ENCODE results near the gene TNC.

TNC gene

DNA sequence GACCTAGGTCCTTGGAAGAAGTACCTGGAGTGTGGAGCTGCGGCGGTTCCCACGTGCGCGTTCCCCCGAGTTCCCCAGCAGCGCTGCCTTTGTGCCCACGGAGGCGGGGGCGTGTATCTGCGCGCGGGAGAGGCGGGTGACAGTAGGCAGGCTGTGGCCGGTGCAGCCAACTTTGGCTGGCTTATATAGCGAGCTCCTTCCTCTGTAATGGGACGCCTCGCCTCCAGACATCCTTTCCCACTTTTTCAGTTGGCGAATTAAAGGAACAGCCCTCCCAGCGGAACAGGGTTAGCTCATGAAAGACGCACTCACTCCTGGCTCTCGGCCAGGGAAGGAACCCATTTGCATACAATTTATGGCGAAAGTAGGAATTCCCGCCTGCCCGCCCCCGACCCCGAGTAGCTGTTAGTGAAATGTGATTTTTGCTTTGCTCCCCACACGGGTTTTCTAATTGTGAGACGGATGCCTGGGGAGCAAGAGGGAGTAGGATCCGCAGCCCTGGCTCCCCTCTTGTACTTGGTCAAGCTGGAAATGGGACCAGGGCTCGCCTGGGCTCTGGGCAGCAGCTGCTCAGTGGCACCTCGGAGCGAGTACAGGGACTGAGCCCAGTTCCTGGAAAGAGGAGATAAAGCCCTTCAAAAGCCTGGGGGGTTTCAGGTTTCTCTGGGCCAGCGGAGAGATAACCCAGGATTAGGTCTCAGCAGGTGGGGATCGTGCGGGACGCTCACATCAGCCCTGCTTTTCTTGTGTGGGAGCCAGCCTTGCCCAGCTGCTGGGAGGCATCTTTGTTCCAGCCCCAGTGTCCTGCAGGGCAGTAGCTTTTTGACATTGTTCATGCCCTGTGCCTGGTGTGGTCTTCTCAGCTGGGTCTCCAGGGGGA, at the start of gene TNC:
Gene TNC (minus strand): TSS at position 159 of the 880 bp plus-strand sequence. CDS start 27,139 bp downstream, outside the sequence.
- DNase-seq = no peak

DNA sequence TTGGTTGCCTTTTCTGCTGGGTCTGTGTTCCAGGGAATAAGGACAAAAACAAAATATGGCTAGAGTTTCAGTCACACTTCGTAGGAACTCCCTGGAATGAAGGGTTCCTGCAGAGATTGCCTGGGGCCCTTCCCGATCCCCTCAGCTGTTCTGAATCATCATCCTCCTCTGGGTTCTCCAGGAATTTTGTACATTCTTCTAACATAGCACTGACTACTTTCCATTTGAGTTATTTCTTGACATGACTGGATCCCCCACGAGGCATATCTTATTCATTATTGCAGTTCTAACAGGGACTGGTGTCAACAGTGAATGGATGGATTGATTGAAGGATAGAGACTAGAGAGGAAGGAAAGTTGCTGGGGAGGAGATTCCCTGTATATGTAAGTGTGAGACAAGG, 49.2 kb upstream of the TNC start:
- DNase-seq = no peak

DNA sequence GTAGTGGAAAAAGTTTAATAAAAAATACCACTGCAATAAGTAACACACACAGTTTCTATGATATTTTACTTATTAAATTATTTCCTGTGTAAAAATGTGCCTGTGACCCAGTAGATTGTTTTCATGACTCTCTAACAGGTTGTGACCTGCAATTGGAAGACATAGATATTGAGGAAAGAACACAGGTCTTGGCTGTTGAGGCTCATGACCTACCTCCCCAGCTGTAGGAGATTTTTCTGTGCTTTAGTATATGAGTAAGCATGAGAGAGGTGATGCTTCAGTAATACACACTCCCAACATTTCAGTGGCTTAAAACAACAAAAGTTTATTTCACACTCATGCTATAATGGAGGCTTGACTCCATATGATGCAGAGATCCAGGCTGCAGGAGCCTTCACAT, 47.3 kb upstream of the TNC start:
- no peak for DNase-seq

DNA sequence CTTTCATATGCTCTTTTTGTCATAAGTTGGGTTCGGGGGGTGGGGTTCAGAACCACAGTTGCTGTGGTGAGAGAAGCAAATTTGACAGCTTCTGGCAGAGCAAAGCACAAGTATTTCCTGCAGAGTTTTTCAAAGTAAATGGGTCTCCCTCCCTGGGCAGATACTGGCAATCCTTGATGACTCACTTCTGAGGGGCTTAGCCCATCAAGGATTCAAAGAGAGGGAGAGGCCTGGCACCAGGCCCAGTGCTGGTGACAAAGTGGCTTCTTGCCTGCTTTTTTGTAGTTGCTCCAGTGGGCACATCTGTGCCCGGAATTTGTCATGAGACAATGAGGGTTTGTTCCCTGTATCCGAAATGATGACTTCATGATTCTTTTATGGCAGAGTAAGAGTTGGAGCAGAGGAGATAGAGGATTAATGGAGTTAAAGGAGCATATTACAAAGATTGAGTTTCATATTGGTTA, 46.6 kb upstream of the TNC start:
- no peak for DNase-seq

DNA sequence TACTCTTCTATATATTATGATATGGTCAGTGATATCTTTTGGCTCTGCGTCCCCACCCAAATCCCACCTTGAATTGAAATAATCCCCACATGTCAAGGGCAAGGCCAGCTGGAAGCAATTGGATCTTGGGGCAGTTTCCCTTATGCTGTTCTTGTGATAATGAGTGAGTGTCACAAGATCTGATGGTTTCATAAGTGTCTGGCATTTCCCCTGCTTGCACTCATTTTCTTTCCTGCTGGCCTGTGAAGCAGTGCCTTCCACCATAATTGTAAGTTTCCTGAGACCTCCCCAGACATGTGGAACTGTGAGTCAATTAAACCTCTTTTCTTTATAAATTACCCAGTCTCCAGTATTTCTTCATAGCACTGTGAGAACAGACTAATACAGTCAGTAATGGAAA, 45.0 kb upstream of the TNC start:
- no peak for DNase-seq

DNA sequence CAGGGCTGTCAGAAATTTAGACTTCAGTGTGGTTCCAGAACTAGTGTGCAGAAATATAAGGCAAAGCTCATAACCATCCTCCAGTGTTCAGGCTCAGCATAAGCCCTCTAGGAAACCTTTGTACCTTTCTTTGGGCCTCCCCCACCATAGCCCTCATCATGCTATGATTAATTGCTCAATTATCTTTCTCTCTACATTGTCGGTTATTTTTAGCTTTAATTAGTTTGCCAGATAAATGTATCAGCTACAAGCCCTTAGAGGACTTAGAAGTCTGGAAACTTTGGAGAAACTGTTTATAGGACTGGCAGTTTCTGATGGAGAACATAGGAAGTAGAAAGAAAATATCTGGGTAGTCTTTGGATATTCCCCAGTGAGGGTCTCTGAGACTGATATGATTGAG, 43.5 kb upstream of the TNC start:
- DNase-seq = no peak

DNA sequence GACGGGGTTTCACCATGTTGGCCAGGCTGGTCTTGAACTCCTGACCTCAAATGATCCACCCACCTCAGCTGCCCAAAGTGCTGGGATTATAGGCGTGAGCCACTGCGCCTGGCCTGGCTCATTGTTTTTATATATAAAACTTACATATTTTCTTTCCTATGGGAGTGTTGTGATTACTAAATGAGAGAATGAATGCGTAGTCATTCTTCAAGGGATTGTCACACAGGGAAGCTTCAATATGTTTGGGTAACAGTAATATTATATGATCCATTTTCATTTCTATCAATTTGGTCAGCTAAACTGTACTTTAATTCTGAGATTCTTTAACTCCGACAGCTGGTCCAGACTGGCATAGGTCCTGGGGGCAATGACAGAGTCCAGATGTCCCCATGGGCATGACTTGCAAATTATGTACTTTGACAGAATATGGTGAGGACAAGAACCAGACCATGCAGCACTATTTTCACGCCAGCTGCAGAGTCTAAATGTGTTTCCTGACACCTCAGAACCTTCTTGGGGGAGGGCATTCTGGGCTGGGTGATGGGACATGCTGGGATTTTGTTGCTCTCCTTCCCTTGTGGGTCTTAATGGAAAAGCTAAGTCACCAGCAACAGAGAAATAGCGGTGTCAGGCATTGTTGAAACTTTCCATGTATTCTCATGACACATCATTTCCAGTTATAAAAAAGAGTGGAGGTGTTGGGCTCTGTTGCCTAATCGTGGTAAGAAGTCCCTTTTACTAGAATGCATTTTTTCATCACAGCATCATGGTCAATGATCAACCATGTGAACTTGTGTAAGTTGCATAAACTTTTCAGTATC, 40.9 kb upstream of the TNC start:
- DNase-seq = no peak

DNA sequence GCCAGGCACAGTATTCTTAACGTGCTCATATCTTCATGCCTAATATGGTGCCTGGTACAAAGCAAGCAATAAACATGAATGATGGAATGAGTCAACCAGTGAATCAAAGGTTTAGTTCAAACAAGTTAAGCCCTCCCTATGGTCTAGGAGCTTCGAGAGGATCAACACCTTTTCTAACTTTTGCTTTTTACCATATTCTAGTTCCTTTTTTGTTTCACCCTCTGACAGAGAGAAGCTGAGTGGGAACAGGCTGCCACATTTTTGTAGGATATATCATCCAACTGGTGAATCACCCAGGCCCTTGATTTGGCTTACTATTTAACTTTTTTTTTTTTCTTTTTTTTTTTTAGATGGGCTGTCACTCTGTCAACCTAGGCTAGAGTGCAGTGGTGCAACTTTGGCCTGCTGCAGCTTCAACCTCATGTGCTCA, 39.3 kb upstream of the TNC start:
- no peak for DNase-seq

DNA sequence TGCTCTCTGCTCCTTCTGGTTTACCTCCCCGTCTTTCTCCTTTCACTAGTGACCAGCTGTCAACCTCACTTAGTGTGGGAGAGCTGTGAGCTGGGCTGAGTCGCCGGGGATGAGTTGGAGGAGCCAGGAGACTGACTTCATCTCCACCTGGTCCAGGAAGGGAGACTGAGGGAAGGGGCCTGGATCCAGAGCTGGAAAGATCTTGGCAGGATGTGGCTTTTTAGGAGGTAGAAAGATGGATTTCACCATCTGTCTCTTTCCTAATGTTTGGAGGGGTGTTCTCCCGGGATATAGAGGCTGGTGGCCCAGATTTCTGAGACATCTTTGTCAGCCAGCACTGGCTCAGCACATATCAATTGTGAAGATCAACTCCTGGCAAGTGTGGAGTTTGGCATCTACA, 37.1 kb upstream of the TNC start:
- DNase-seq = no peak

DNA sequence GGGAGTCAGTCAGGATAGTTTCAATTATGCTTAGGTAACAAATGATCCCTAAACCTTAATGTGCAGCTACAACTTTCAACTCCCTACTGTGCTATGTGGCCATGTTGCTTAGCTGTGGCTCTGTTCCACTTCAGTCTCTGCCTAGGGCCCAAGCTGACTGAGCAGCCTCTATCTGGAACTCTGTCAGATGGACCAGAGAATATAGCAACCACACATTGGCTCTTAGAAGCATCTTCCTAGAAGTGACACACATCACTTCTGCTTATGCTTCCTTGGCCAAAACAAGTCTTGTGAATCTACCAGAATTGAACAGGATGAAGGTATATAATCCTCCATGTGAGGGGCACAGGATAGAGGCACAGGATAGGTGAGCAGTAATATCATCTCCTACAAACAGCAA, 36.7 kb upstream of the TNC start:
- no peak for DNase-seq

DNA sequence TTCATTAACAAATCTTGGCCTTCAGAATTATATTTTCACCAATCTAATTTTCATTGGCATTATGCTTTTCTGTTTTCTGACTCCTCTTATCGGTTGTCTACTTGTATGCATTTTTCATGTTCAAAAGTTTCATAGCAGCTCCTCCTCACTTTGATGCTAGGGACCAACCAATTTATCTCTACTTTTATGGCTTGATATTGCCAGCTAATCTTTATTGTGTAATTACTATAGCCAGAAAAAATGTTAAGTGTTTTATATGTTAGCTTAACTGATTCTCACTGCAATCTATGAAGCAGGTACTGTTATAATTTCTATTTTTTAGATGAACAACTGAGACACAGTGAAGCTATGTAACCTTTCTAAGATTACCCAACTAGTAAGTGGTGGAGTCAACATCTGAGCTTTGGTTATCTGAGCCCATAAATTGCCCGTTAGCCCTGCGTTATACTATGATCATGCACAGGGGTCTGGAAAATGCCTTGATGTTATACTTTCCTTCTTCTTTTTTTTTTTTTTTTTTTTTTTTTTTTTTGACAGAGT, 34.4 kb upstream of the TNC start:
- DNase-seq = no peak

DNA sequence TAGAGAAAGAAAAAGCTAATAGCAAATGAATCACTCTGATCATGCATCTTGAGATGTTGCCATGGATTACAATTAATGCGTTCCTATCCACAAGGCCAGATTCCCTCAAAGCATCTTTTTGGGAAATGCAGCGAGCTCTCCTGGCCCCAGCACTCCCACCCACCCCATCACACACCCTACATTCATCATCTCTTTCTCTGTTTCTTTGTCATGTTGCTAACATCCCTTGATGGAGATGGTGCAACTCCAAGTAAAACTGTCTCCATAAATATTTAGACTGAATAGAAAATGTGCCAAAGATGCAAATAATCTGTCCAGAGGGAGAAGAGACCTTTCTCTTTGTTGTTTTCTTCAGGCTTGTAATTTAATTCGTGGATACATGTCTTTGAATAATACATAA, 30.8 kb upstream of the TNC start:
- DNase-seq = no peak

DNA sequence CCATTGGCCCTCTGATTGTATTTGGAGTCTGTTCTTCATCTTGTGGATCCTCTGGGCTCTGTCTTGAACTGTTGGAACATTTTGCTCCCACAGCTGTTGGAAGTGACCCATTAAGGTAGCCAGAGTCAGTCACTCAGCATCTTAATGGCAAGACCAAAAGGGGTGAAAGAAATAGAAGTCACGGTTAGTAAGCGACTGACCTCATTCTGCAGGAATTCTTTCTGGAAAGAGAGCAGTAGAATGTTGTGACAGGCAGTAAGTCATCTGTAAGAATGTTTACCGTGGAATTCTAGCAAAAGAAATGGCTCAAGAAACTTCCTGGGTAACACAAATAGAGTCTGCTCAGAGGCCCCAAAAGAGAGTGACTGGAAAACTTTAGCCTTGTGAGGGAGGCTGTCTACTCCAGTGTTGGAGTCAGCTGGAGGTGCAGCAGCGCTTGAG, 28.6 kb upstream of the TNC start:
- no peak for DNase-seq

DNA sequence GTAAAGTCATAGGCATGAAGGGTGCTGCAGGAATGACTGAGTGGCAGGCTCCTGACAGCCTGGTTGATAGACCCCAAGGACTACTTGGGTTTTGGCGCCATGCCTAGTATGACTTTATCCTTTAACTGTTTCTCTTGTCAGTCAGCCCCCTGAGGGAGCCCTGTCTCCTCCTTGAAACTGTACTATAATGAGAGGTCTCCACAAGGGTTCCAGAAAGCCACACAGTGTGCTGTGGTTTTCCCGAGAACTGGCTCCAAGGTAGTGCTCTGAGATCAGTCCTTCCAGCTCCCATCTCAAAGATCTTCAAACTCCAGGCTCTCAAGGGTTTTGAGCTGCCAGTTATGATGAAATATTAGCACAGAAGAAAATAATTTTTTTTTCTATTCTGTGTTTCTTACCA, 26.7 kb upstream of the TNC start:
- no peak for DNase-seq

DNA sequence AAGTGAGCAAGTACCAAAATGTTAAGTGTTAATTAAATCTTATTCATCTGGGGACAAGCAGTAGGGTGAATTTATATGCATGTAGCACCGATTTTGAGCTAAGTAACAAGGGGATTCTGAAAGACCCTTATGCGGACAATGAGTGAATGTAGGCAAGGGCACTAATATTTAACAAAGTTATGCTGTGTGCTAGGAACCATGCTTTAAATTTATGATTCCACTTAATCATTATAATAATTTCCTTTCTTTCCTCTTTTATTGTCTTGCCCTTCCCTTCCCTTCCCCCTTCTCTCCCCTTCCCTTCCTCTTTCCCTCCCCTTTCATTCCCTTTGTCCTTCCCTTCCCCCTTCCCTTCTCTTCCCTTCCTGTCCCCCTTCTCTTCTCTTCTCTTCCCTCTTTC, 25.7 kb upstream of the TNC start:
- no peak for DNase-seq

DNA sequence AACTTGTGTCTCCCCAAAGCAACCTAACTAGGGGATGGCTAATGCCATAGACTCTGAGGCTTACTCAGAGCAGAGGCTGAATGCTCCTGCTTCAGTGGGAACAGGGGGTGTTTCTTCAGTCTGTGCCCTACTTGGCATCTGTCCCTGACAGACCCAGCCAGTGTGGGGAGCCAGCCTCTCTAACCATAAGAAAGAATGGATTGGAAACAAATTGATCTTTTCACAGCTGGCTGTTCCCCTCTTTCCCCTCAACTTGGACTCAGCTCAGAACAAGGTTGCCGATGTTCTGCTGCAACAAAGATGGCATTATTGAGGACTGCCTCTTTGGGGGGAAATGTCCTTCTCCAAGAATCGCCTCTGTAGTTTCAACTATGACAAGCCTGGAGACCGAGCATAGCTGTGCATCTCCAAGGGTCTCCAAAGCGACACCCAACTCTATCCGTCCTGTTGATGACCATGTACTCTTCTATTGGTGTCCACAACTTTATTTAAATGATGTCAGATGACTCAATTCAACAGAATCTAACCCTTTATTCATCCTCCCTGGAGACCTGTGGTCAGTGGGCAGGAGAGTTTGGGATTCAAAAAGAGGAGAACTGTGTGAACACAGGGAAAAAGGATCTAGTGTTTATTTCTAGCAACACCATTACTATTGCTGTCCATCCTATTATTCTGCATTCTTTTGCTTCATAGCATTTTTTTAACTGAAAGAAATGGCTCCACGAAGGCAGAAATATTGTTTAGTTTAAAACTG, 24.7 kb upstream of the TNC start:
- DNase-seq = no peak

DNA sequence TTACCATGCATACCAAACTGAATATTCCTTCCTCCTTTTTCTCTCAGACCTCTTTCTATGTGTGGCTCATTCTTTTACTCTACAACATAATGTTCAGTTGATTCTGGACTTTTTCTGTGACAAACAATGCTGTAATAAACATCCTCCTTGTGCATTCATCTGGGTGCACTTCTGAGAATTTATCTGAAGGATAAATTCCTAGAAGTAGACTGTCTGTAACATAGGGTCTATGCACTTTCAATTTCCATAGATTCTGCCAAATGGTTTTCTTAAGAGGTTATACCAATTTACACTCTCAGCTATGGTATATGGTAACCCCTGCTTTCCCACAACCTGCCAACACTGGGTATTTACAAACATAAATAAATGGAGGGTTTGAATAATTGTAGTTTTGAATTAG, 24.1 kb upstream of the TNC start:
- DNase-seq = no peak

DNA sequence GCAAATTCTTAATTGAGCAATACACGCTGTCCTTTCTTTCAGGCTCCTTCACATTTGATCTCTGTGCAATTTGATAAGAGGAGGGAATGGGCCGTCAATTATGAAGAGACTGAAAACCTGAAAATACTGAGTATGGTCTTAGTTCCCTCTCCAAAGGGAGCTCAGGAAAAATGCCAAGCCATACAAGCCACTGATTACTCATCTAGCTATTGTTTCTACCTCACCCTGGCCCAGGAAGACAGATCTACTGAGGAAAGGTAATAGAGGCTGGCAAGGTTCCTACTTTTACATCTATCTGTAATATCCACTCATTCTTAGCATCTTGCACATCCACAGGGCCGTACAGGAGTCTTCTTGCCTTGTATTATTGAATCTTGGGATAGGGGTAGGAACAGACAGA, 23.7 kb upstream of the TNC start:
- DNase-seq = no peak

DNA sequence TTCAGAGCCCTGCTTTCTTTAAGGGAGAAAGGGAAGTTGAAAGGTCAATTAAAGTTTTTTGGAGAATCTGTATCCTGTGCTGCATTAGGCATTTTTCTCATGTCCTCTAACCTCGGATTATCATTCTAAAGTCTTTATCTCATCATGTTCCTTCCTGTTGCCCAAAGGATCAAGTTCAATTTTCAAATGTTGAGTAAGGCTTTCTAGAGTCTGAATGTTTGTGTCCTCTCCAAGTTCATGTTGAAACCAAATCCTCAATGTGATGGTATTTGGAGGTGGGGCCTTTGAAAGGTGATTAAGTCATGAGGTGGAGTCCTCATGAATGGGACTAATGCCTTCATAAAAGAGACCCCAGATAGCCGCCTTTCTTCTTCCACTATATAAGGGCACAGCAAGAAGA, 20.2 kb upstream of the TNC start:
- DNase-seq = no peak

DNA sequence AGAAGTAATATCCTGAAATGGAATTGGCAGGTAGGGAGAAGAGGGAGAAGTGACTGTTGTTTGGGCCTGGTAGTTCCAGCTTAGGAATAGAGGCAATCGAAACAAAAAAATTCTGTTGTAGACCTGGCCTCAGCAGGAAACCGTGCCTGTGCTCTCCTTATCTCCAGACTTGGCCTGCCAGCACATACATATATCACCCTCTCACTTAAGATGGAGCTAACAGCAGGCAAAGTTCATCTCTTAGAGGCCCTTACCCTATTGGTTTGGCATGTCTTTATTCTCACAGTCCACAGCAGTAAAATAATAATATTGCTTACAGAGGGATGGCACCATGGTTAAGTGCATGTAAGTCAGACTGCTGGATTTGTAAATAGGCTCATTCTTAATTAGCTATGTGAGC, 19.6 kb upstream of the TNC start:
- no peak for DNase-seq

DNA sequence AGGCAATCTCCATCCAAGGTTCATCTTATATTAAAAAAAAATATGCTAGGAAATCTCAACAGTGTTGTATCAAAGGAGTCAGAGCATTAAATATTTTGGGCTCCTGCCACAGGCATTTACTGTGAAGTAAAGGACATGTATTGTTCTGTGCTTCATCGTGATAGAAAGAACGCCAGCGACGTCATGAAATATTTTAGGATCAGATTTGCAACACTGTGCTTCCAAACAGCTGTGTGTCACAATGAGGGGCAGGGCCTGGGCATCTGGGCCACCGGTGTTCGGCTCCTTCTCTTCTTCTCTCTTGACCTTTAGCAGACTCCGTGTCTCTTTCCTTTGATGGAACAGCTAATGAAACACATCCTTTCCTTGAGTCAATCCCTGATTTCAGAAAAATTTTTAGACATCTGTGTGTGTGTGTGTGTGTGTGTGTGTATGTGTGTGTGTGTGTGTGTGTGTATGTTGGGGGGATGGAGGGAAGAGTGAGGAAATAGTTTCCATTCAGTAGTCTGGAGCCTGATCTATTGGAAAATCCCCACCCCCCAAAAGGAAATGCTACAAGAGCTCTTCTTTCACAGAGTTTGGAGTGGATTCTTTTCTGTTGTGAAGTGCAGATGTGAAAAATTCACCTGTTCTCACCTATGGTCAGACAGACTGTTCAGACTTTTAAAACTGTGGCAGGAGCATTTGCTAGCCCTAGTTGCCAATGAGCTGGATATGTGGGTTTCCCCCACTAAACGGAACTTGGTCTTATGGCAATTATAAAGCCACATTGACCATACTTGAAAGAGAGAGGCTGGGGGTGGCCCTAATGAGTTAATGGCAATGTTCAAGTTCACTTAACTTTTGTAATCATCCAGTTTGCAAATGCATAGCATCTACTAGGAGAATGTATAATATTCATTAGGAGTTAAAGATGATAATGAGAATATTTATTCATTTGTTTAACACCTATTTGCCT, 18.1 kb upstream of the TNC start:
- DNase-seq = no peak

DNA sequence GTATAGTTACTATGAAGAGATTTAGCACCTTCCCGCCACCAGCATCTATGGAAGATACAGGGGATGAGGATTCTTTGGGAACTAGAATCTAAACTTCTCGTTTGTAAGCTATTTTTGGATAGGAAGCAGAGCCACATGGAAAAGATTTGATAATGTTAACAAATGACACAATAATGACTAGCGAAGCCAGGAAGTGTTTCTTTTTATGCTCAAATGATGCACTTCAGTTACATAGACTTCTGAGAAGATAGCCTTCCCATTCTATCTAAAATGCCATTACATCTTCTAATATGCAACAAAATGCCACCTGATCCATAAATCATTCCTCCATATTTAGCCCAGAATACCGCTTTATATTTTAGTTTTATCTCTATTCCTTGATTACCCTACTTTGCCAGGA, 17.0 kb upstream of the TNC start:
- no peak for DNase-seq
